Endothelial cell of umbilical vein (primary cell): Measurements from ENCODE around the gene OR51F2.

ENCODE experiments used
- EZH2 ChIP-seq: IDR thresholded peaks from 2 replicates; pipeline ENCODE4 v1.6.1; 2012; ENCODE audit warnings: borderline replicate concordance, low read depth, mild to moderate bottlenecking, moderate library complexity, low read length, inconsistent platforms; ENCODE audit not compliant: severe bottlenecking
- MAX ChIP-seq: IDR thresholded peaks from 2 replicates; pipeline ENCODE4 v1.6.1; 2011; ENCODE audit not compliant: insufficient read depth, insufficient read length
- POLR2A ChIP-seq: IDR thresholded peaks from 2 replicates; pipeline ENCODE4 v1.6.1; 2012; ENCODE audit warnings: low read depth, mild to moderate bottlenecking, control low read depth, low read length
- TF ChIP-seq, protein P1 (sequence below), 2 donors: IDR thresholded peaks; 1 replicate in 1 of 2; 2 replicates in 1 of 2; pipeline ENCODE4 v1.5.1; 2011; ENCODE audit warnings: low read length in 2 of 2, mild to moderate bottlenecking in 2 of 2, moderate library complexity in 2 of 2, control low read depth in 1 of 2, inconsistent platforms in 1 of 2, low read depth in 1 of 2; ENCODE audit not compliant: insufficient read depth in 1 of 2; ENCODE audit errors: extremely low read depth in 1 of 2

DNA sequence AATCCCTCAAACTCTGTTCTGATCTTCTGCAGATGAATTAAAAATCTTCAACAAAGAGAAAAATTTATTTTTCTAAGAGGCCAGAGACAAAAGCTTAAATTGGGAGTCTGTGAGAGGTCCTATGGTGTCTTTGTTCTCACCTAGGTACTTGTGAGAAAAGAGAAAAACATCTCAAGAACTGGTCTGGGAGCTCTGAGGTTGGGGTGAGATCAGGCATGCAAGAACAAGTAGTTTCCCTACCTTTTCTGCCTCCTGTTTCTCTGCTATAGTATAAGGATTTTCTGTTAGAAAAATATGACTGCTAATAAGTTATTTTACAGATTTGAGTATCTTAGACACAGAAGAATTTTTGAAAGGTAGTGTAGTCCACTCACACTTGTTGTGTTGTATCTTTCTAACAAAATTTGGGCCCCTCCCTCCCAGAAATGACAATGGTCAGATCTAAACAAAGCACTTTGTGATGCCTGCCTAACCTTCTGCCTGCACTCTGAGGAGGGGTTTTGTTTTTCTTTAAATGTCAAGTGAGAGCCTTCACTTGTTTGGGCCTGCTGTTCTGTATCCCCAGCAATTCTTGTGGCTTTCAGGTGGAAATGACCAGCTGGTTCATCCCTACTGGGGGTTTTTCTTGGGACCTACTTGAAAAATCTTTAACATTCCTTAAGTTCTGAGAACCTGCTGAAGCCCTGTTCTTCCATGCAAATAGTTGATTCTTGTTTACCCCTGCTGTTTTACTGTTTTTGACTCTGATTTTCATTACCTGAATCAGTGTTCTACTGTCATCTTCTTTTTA, 41.5 kb downstream of the OR51F2 start:
- TF ChIP-seq EZH2 (no peak), MAX (no peak), POLR2A (no peak)
- TF ChIP-seq, protein P1, sequence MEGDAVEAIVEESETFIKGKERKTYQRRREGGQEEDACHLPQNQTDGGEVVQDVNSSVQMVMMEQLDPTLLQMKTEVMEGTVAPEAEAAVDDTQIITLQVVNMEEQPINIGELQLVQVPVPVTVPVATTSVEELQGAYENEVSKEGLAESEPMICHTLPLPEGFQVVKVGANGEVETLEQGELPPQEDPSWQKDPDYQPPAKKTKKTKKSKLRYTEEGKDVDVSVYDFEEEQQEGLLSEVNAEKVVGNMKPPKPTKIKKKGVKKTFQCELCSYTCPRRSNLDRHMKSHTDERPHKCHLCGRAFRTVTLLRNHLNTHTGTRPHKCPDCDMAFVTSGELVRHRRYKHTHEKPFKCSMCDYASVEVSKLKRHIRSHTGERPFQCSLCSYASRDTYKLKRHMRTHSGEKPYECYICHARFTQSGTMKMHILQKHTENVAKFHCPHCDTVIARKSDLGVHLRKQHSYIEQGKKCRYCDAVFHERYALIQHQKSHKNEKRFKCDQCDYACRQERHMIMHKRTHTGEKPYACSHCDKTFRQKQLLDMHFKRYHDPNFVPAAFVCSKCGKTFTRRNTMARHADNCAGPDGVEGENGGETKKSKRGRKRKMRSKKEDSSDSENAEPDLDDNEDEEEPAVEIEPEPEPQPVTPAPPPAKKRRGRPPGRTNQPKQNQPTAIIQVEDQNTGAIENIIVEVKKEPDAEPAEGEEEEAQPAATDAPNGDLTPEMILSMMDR (IDR thresholded peaks at IDR 0.05; ENCODE audit: extremely low read depth in 1 of 2, insufficient read depth in 1 of 2, low read depth in 1 of 2, low read length in 2 of 2), result no peak
